A549 (cell line): ENCODE data around the gene ZBTB25. TPM values are rescaled to one million over a fixed set of nuclear protein-coding genes. Genes with fewer than 3 reads are reported as not detected.

Source experiments
- ATAC-seq, 2 experiments: fragments of 200-7000 bp in 1 of 2; fragments of >200 bp in 1 of 2; cut with Nextera tagmentation in 1 of 2; cut with Tn5 transposase in 1 of 2; 3 replicates each; pipeline versions ENCODE4 v1.8.0 to v1.9.1; 2018 to 2020; ENCODE audit warnings: mild to moderate bottlenecking in 1 of 2, moderate library complexity in 1 of 2
- CTCF ChIA-PET: fragments of 300-600 bp; sonication (Branson Sonifier 250); formaldehyde crosslinking; extraction: SDS; loops from one replicate; lab custom pipeline; 2021; ENCODE audit warnings: antibody characterized with exemption, inconsistent platforms; lab: Yijun Ruan, JAX
- POLR2A ChIA-PET: fragments of 350-600 bp; formaldehyde crosslinking; extraction: SDS; loops from one replicate; lab custom pipeline; 2021; ENCODE audit warnings: antibody characterized with exemption, inconsistent platforms; lab: Yijun Ruan, JAX
- DNase-seq, 2 experiments: peaks; one replicate each; pipeline versions ENCODE4 v3.0.0 to v3.0.0-alpha.2; 2011 to 2016; ENCODE audit warnings: low read depth in 1 of 2, low spot score in 1 of 2
- FAIRE-seq: peaks from 2 replicates; lab custom pipeline; 2011; peaks lifted over from hg19 to GRCh38; lab: Jason Lieb, UNC
- H3K27ac ChIP-seq, 2 experiments: fragments of >200 bp; sonication (Bioruptor Twin); formaldehyde crosslinking; 3 replicates each; pipeline ENCODE4 v1.5.1; 2016 to 2017
- H3K4me1 ChIP-seq: fragments of >200 bp; sonication (Bioruptor Twin); formaldehyde crosslinking; 3 replicates; pipeline ENCODE4 v1.6.1; 2016
- H3K4me2 ChIP-seq: fragments of >200 bp; sonication (Bioruptor Twin); formaldehyde crosslinking; 3 replicates; pipeline ENCODE4 v1.6.1; 2016
- H3K4me3 ChIP-seq: fragments of >200 bp; sonication (Bioruptor Twin); formaldehyde crosslinking; 3 replicates; pipeline ENCODE4 v1.5.1; 2016
- H3K9me3 ChIP-seq: fragments of >200 bp; sonication (Bioruptor Twin); formaldehyde crosslinking; 3 replicates; pipeline ENCODE4 v1.6.1; 2016
- CBX2 ChIP-seq: fragments of 200-600 bp; sonication (generic); IDR thresholded peaks from 2 replicates; pipeline ENCODE4 v1.6.1; 2016; ENCODE audit warnings: low read depth, mild to moderate bottlenecking, borderline replicate concordance
- CHD4 ChIP-seq: fragments of 200-600 bp; sonication (generic); IDR thresholded peaks from 2 replicates; pipeline ENCODE4 v1.6.1; 2016; ENCODE audit warnings: antibody characterized with exemption, mild to moderate bottlenecking, borderline replicate concordance
- EHF ChIP-seq: fragments of 250-450 bp; sonication (Bioruptor Pico); IDR thresholded peaks from 2 replicates; pipeline ENCODE4 v1.5.0; 2020; ENCODE audit warnings: mild to moderate bottlenecking
- EHMT2 ChIP-seq: fragments of 200-600 bp; sonication (generic); IDR thresholded peaks from 2 replicates; pipeline ENCODE4 v1.6.1; 2016; ENCODE audit warnings: antibody characterized with exemption, low read depth, mild to moderate bottlenecking, moderate library complexity
- FOSL2 ChIP-seq, 2 experiments: fragments of 450-650 bp in 1 of 2; fragments of >200 bp in 1 of 2; sonication (Bioruptor Twin) in 1 of 2; formaldehyde crosslinking; IDR thresholded peaks; 2 replicates each; pipeline versions ENCODE4 v1.5.0 to v1.6.1; 2016 to 2020; ENCODE audit warnings: mild to moderate bottlenecking in 1 of 2, moderate library complexity in 1 of 2
- GATA3 ChIP-seq: IDR thresholded peaks from 2 replicates; pipeline ENCODE4 v1.6.1; 2012; ENCODE audit warnings: borderline replicate concordance
- HEYL ChIP-seq: fragments of 250-450 bp; sonication (Bioruptor Pico); IDR thresholded peaks from 2 replicates; pipeline ENCODE4 v1.8.0; 2021; ENCODE audit warnings: mild to moderate bottlenecking, moderate library complexity
- HOXA7 ChIP-seq: fragments of 250-450 bp; sonication (Bioruptor Pico); IDR thresholded peaks from 2 replicates; pipeline ENCODE4 v1.5.0; 2020; ENCODE audit warnings: mild to moderate bottlenecking, moderate library complexity
- HOXB5 ChIP-seq: fragments of 250-450 bp; sonication (Bioruptor Pico); IDR thresholded peaks from 2 replicates; pipeline ENCODE4 v1.5.0; 2020; ENCODE audit warnings: mild to moderate bottlenecking, moderate library complexity
- KDM5A ChIP-seq: fragments of 200-600 bp; sonication (generic); IDR thresholded peaks from 2 replicates; pipeline ENCODE4 v1.6.1; 2016; ENCODE audit warnings: antibody characterized with exemption, mild to moderate bottlenecking
- NFE2L2 ChIP-seq: fragments of 150-350 bp; conservative IDR thresholded peaks from 2 replicates; pipeline ENCODE4 v1.6.1; 2014; ENCODE audit warnings: low read length
- PHF8 ChIP-seq: fragments of 200-600 bp; sonication (generic); IDR thresholded peaks from 2 replicates; pipeline ENCODE4 v1.6.1; 2016; ENCODE audit warnings: low read depth, mild to moderate bottlenecking, antibody characterized with exemption, moderate library complexity, borderline replicate concordance
- POLR2A ChIP-seq: IDR thresholded peaks from 2 replicates; pipeline ENCODE4 v1.6.1; 2012; ENCODE audit warnings: mild to moderate bottlenecking, low read length
- POLR2AphosphoS2 ChIP-seq: conservative IDR thresholded peaks from 2 replicates; pipeline ENCODE4 v1.6.1; 2012; ENCODE audit warnings: low read length, improper control_type of control experiment, inconsistent platforms
- RCOR1 ChIP-seq: fragments of 150-350 bp; IDR thresholded peaks from 2 replicates; pipeline ENCODE4 v1.6.1; 2014; ENCODE audit warnings: antibody characterized with exemption, low read length, low read depth
- RFX5 ChIP-seq: fragments of 450-650 bp; IDR thresholded peaks from 2 replicates; pipeline ENCODE4 v1.7.1; 2014; ENCODE audit warnings: antibody characterized with exemption, mild to moderate bottlenecking, moderate library complexity
- RNF2 ChIP-seq: fragments of 200-600 bp; sonication (generic); IDR thresholded peaks from 2 replicates; pipeline ENCODE4 v1.6.1; 2016; ENCODE audit warnings: low read depth, mild to moderate bottlenecking, antibody characterized with exemption, moderate library complexity, borderline replicate concordance
- SMC3 ChIP-seq: fragments of >200 bp; sonication (Bioruptor Twin); formaldehyde crosslinking; IDR thresholded peaks from 3 replicates; pipeline ENCODE4 v1.6.1; 2018; ENCODE audit warnings: inconsistent platforms
- TFCP2L1 ChIP-seq: fragments of 250-450 bp; sonication (Bioruptor Pico); IDR thresholded peaks from 2 replicates; pipeline ENCODE4 v1.5.0; 2021; ENCODE audit warnings: mild to moderate bottlenecking
- TP53 ChIP-seq: fragments of 250-450 bp; sonication (Bioruptor Pico); IDR thresholded peaks from 2 replicates; pipeline ENCODE4 v1.5.0; 2021; ENCODE audit warnings: mild to moderate bottlenecking, moderate library complexity
- ZC3H11A ChIP-seq: fragments of 450-650 bp; IDR thresholded peaks from 2 replicates; pipeline ENCODE4 v1.6.1; 2014; ENCODE audit warnings: antibody characterized with exemption, mild to moderate bottlenecking
- ZSCAN20 ChIP-seq: fragments of 250-450 bp; sonication (Bioruptor Pico); IDR thresholded peaks from 2 replicates; pipeline ENCODE4 v1.8.0; 2022; ENCODE audit warnings: mild to moderate bottlenecking, moderate library complexity
- WGBS: methylation state at CpG from one replicate; pipeline ENCODE4 v1.1.6; 2017; ENCODE audit errors: missing lambda C conversion rate; 5-methylcytosine and 5-hydroxymethylcytosine counted together
- polyA plus RNA-seq, 4 experiments: library from polyadenylated mRNA; depleted of rRNA in 3 of 4; stranded (reverse); fragments of >200 nt; fragmentation: RNase III in 1 of 4; extraction: RNeasy Plus Mini Kit Qiagen cat#74134 plus additional on column Dnase treatment in 1 of 4; gene quantifications; 2 replicates in 3 of 4; 3 replicates in 1 of 4; pipeline ENCODE4 v1.2.3, GENCODE V29; 2011 to 2017
- TF ChIP-seq, protein P1 (sequence below): fragments of 150-350 bp; IDR thresholded peaks from 2 replicates; pipeline ENCODE4 v1.6.1; 2014; ENCODE audit warnings: low read depth, mild to moderate bottlenecking, low read length
- TF ChIP-seq, protein P2 (sequence below): fragments of >200 bp; sonication (Bioruptor Twin); formaldehyde crosslinking; IDR thresholded peaks from 3 replicates; pipeline ENCODE4 v1.6.1; 2016
- TF ChIP-seq, protein P3 (sequence below): fragments of >200 bp; sonication (Bioruptor Twin); formaldehyde crosslinking; IDR thresholded peaks from 2 replicates; pipeline ENCODE4 v1.6.1; 2016

The ZBTB25 gene
- polyA plus RNA-seq, 2 of the 4 experiments (the other 2 are of a cell fraction), result 5.4 to 15.0 TPM

DNA sequence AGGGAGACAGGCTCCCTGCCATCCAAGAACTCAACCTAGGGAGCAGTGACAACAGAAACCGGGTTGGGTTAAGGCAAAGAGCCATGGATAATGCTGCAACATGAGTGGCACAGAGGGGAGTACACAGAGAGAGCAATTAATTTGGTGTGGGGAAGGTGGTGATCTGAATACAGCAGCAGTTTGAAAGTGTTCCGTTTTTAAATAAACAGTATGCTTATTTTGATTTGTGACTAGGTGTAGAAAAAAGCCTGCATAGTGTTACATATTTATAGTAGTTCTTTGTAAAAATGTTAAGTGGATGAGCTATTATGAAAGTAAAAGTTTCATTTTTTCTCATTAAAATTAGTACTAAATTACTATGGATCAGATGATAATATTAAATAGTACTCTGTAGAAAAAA, 29.6 kb downstream of the ZBTB25 start:
- ChIA-PET CTCF (no interaction called here), POLR2A (no interaction called here)
- no peak overlapping the region for H3K27ac ChIP-seq
- no peak for ATAC-seq
- FAIRE-seq, result no peak
- no peak for DNase-seq
- no peak overlapping the region for H3K4me2 ChIP-seq
- 0 out of 3 replicates have a peak, but pooled peaks cover 4% of the 10 kb centered on the region for H3K4me1 ChIP-seq
- WGBS, result 75% methylated on average over 2 of the region's 2 CpGs
- H3K4me3 ChIP-seq, result no peak overlapping the region
- no peaks in the 10 kb centered on the region for H3K9me3 ChIP-seq
- no peak for TF ChIP-seq ZC3H11A
- TF ChIP-seq RFX5, result no peak
- TF ChIP-seq ZSCAN20, result no peak
- no peak for TF ChIP-seq RNF2
- TF ChIP-seq HOXA7, result no peak
- TF ChIP-seq HEYL (CRISPR knock-in tag), result no peak
- TF ChIP-seq CHD4, result no peak
- TF ChIP-seq, protein P1, sequence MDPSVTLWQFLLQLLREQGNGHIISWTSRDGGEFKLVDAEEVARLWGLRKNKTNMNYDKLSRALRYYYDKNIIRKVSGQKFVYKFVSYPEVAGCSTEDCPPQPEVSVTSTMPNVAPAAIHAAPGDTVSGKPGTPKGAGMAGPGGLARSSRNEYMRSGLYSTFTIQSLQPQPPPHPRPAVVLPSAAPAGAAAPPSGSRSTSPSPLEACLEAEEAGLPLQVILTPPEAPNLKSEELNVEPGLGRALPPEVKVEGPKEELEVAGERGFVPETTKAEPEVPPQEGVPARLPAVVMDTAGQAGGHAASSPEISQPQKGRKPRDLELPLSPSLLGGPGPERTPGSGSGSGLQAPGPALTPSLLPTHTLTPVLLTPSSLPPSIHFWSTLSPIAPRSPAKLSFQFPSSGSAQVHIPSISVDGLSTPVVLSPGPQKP, result no peak
- no peak for TF ChIP-seq POLR2A
- TF ChIP-seq TP53 (CRISPR knock-in tag), result no peak
- TF ChIP-seq RCOR1, result no peak
- TF ChIP-seq FOSL2 (IDR thresholded peaks at IDR 0.05), result no peak
- TF ChIP-seq FOSL2 (CRISPR knock-in tag; IDR thresholded peaks at IDR 0.05), result no peak
- TF ChIP-seq TFCP2L1, result no peak
- TF ChIP-seq POLR2AphosphoS2, result no peak
- TF ChIP-seq NFE2L2, result no peak
- no peak for TF ChIP-seq GATA3
- TF ChIP-seq CBX2, result no peak

DNA sequence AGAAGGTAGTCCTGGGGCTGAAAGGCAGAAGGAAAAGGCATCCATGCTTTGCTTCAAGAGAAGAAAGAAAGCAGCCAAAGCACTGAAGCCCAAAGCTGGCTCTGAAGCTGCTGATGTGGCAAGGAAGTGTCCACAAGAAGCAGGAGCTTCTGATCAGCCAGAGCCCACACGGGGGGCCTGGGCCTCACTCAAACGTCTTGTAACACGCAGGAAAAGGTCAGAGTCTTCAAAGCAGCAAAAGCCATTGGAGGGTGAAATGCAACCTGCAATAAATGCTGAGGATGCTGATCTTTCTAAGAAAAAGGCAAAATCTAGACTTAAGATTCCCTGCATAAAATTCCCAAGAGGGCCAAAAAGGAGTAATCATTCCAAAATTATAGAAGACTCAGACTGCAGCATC, 35.2 kb downstream of the ZBTB25 start:
- Histone ChIP-seq H3K4me2 (no peak overlapping the region), H3K4me1 (peaks cover 25% of the 10 kb centered on the region; the same call in 2 of the 3 replicates), H3K27ac (no peak overlapping the region), H3K9me3 (no peaks in the 10 kb centered on the region), H3K4me3 (no peak overlapping the region)
- TF ChIP-seq CHD4, result no peak
- no peak for TF ChIP-seq POLR2A
- TF ChIP-seq, protein P2, sequence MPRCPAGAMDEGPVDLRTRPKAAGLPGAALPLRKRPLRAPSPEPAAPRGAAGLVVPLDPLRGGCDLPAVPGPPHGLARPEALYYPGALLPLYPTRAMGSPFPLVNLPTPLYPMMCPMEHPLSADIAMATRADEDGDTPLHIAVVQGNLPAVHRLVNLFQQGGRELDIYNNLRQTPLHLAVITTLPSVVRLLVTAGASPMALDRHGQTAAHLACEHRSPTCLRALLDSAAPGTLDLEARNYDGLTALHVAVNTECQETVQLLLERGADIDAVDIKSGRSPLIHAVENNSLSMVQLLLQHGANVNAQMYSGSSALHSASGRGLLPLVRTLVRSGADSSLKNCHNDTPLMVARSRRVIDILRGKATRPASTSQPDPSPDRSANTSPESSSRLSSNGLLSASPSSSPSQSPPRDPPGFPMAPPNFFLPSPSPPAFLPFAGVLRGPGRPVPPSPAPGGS, result no peak
- no peak for TF ChIP-seq KDM5A
- TF ChIP-seq RNF2, result no peak
- TF ChIP-seq, protein P3, sequence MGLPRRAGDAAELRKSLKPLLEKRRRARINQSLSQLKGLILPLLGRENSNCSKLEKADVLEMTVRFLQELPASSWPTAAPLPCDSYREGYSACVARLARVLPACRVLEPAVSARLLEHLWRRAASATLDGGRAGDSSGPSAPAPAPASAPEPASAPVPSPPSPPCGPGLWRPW, result no peak
- no peak for TF ChIP-seq RFX5
- TF ChIP-seq ZSCAN20, result no peak
- no peak for TF ChIP-seq SMC3
- no peak for TF ChIP-seq EHMT2
- no peak for TF ChIP-seq FOSL2 (IDR thresholded peaks at IDR 0.05)
- no peak for TF ChIP-seq FOSL2 (CRISPR knock-in tag; IDR thresholded peaks at IDR 0.05)
- TF ChIP-seq HOXB5 (CRISPR knock-in tag), result no peak
- DNase-seq (no peak), FAIRE-seq (no peak), ATAC-seq (no peak)
- CTCF ChIA-PET, result interaction anchor here (1.5 to 5.2 kb wide), 2 partner anchors 10 to 129 kb away, joined by 3 to 41 read pairs; no protein-coding TSS in a partner anchor
- POLR2A ChIA-PET, result no interaction called here
- WGBS, result 69% methylated on average over 3 of the region's 3 CpGs

DNA sequence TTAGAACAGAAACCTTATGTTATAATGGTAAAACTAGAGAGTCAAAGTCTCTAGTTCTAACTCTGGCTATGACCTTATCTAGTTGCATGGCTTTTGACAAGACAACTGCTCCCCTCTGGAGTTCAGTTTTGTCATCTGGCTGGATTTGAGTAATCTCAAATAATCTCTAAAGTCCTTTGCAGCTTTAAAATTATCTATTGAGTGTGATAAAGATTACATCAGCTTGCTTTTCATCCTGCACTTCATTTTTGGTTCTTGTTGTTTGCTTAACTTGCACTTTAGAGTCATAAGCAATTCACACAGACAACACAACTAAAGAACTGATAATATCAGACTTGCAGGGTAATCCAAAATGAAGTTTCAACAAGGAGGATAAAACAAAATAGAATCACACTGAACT, 36.1 kb downstream of the ZBTB25 start:
- no peak for FAIRE-seq
- DNase-seq, result no peak
- ATAC-seq, result no peak
- POLR2A ChIA-PET, result no interaction called here
- no peak overlapping the region for H3K27ac ChIP-seq
- no peaks in the 10 kb centered on the region for H3K9me3 ChIP-seq
- CTCF ChIA-PET, result interaction anchor here (1.8 to 5.2 kb wide), 2 partner anchors 11 to 37 kb away, joined by 6 to 41 read pairs; no protein-coding TSS in a partner anchor
- no peak overlapping the region for H3K4me3 ChIP-seq
- TF ChIP-seq NFE2L2 (no peak), PHF8 (no peak), EHF (CRISPR knock-in tag) (no peak)
- H3K4me2 ChIP-seq, result no peak overlapping the region
- peaks cover 25% of the 10 kb centered on the region; the same call in 2 of the 3 replicates for H3K4me1 ChIP-seq
